Right lobe of liver (tissue), 4 donors: ENCODE data around the gene SLC44A5.

ENCODE experiments used
- CTCF ChIP-seq, 4 donors: fragments of 200-600 bp in 3 of 4; fragments of 450-650 bp in 1 of 4; IDR thresholded peaks; one replicate each; pipeline versions ENCODE4 v1.5.1 to v1.8.0; 2016 to 2022; ENCODE audit warnings: antibody characterized with exemption in 4 of 4, mild to moderate bottlenecking in 2 of 4
- POLR2A ChIP-seq: fragments of 450-650 bp; IDR thresholded peaks from one replicate; pipeline ENCODE4 v1.6.1; 2017; ENCODE audit warnings: antibody characterized with exemption, mild to moderate bottlenecking
- donor health status: DM: no; HTN: no; CAD: no.
- donor health status: DM: no; HTN: no; CAD: no.
- donor health status: DM: no; HTN: yes; CAD: no.

- TF ChIP-seq POLR2A (no peak), CTCF (IDR thresholded peaks at IDR 0.05) (no peak)
Observed at GRCh38 chr1:75519651-75520427, 91.1 kb downstream of the SLC44A5 start.
